ENCODE results near the gene TOX2.

Gene TOX2

GRCh38 chr20:44083220-44083933 is 168.7 kb downstream of the TOX2 start:
- DNase-seq, result no peak

GRCh38 chr20:44084439-44084838 is 169.8 kb downstream of the TOX2 start:
- no peak for DNase-seq

- no peak for DNase-seq
These were observed 170.2 kb downstream of the TOX2 start for GRCh38 chr20:44084891-44085290.

- no peak for DNase-seq
These were observed 171.2 kb downstream of the TOX2 start for GRCh38 chr20:44085616-44086434.

GRCh38 chr20:44087051-44087856 is 172.6 kb downstream of the TOX2 start:
- no peak for DNase-seq

- no peak for DNase-seq
These were observed 173.1 kb downstream of the TOX2 start for GRCh38 chr20:44087857-44088120.

GRCh38 chr20:44089987-44090674 is 175.5 kb downstream of the TOX2 start:
- no peak for DNase-seq

GRCh38 chr20:44091026-44091425 is 176.4 kb downstream of the TOX2 start:
- DNase-seq, result no peak

- DNase-seq, result no peak
These were observed 178.0 kb downstream of the TOX2 start for GRCh38 chr20:44092551-44093248.

GRCh38 chr20:44093249-44093582 is 178.6 kb downstream of the TOX2 start:
- DNase-seq, result no peak

GRCh38 chr20:44095831-44096230 is 181.2 kb downstream of the TOX2 start:
- DNase-seq, result no peak

- DNase-seq, result no peak
These were observed 183.0 kb downstream of the TOX2 start for GRCh38 chr20:44097521-44098255.

GRCh38 chr20:44098256-44098630 is 183.6 kb downstream of the TOX2 start:
- DNase-seq, result no peak

GRCh38 chr20:44098657-44099056 is 184.0 kb downstream of the TOX2 start:
- DNase-seq, result no peak

- DNase-seq, result no peak
These were observed 185.2 kb downstream of the TOX2 start for GRCh38 chr20:44099832-44100231.

GRCh38 chr20:44102582-44102981 is 187.9 kb downstream of the TOX2 start:
- DNase-seq, result no peak

- no peak for DNase-seq
These were observed 190.3 kb downstream of the TOX2 start for GRCh38 chr20:44104798-44105517.

GRCh38 chr20:44106615-44107014 is 192.0 kb downstream of the TOX2 start:
- no peak for DNase-seq

GRCh38 chr20:44109951-44110361 is 195.3 kb downstream of the TOX2 start:
- no peak for DNase-seq

- no peak for DNase-seq
These were observed 196.3 kb downstream of the TOX2 start for GRCh38 chr20:44110816-44111568.

All from stimulated activated CD4-positive, alpha-beta T cell treated with anti-CD3 and anti-CD28 coated beads, Interleukin-1b, Interleukin-23, amount 100 ng/mL, for 48 hours (primary cell).